ENCODE measurements around the gene EZH2. TPM values are rescaled to one million over a fixed set of nuclear protein-coding genes. Genes with fewer than 3 reads are reported as not detected.

EZH2 gene
- total RNA-seq, 1 donor from 2014 or later: 6.6 TPM

- H3K36me3 ChIP-seq (ENCODE audit: control insufficient read depth, insufficient read depth, low read length): no peaks in the 10 kb centered on the region
- H3K4me3 ChIP-seq (ENCODE audit: low read depth, low read length): no peak overlapping the region
- DNase-seq (ENCODE audit: low read depth): no peak
- FAIRE-seq: no peak
- TF ChIP-seq, protein P1, sequence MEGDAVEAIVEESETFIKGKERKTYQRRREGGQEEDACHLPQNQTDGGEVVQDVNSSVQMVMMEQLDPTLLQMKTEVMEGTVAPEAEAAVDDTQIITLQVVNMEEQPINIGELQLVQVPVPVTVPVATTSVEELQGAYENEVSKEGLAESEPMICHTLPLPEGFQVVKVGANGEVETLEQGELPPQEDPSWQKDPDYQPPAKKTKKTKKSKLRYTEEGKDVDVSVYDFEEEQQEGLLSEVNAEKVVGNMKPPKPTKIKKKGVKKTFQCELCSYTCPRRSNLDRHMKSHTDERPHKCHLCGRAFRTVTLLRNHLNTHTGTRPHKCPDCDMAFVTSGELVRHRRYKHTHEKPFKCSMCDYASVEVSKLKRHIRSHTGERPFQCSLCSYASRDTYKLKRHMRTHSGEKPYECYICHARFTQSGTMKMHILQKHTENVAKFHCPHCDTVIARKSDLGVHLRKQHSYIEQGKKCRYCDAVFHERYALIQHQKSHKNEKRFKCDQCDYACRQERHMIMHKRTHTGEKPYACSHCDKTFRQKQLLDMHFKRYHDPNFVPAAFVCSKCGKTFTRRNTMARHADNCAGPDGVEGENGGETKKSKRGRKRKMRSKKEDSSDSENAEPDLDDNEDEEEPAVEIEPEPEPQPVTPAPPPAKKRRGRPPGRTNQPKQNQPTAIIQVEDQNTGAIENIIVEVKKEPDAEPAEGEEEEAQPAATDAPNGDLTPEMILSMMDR (IDR thresholded peaks at IDR 0.05; ENCODE audit: insufficient read depth, low read length, severe bottlenecking): no peak
- H3K27me3 ChIP-seq (ENCODE audit: control insufficient read depth, insufficient read depth, low read length): no peaks in the 10 kb centered on the region
Observed at GRCh38 chr7:148877517-148877916, 6.6 kb downstream of the EZH2 start.

- Histone ChIP-seq H3K27me3 (ENCODE audit: control insufficient read depth, insufficient read depth, low read length) (no peaks in the 10 kb centered on the region), H3K36me3 (ENCODE audit: control insufficient read depth, insufficient read depth, low read length) (no peaks in the 10 kb centered on the region), H3K4me3 (ENCODE audit: low read depth, low read length) (no peak overlapping the region)
- TF ChIP-seq, protein P1 (IDR thresholded peaks at IDR 0.05; ENCODE audit: insufficient read depth, low read length, severe bottlenecking): no peak
- no peak for FAIRE-seq
- no peak for DNase-seq (ENCODE audit: low read depth)
Observed at GRCh38 chr7:148872188-148872587, 11.9 kb downstream of the EZH2 start.

DNA sequence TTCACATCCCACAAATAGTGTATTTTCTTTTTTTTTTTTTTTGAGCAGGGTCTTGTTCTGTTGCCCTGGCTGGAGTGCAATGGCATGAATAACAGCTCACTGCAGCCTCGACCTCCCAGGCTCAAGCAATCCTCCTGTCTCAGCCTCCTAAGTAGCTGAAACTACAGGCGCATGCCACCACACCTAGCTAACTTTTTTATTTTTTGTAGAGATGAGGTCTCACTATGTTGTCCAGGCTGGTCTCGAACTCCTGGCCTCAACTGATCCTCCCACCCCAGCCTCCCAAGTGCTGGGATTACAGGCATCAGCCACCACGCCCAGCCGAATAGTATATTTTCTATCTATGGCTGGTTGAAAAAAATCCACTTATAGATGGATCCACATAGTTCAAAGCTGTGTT lies 12.5 kb downstream of the EZH2 start:
- no peak for DNase-seq (ENCODE audit: low read depth)
- FAIRE-seq: no peak
- TF ChIP-seq, protein P1 (IDR thresholded peaks at IDR 0.05; ENCODE audit: insufficient read depth, low read length, severe bottlenecking): no peak
- Histone ChIP-seq H3K36me3 (ENCODE audit: control insufficient read depth, insufficient read depth, low read length) (no peaks in the 10 kb centered on the region), H3K4me3 (ENCODE audit: low read depth, low read length) (no peak overlapping the region), H3K27me3 (ENCODE audit: control insufficient read depth, insufficient read depth, low read length) (no peaks in the 10 kb centered on the region)

- Histone ChIP-seq H3K4me3 (ENCODE audit: low read depth, low read length) (no peak overlapping the region), H3K36me3 (ENCODE audit: control insufficient read depth, insufficient read depth, low read length) (no peaks in the 10 kb centered on the region), H3K27me3 (ENCODE audit: control insufficient read depth, insufficient read depth, low read length) (no peaks in the 10 kb centered on the region)
- TF ChIP-seq, protein P1 (IDR thresholded peaks at IDR 0.05; ENCODE audit: insufficient read depth, low read length, severe bottlenecking): no peak
- no peak for DNase-seq (ENCODE audit: low read depth)
- FAIRE-seq: no peak
Observed at GRCh38 chr7:148871030-148871429, 13.1 kb downstream of the EZH2 start.

DNA sequence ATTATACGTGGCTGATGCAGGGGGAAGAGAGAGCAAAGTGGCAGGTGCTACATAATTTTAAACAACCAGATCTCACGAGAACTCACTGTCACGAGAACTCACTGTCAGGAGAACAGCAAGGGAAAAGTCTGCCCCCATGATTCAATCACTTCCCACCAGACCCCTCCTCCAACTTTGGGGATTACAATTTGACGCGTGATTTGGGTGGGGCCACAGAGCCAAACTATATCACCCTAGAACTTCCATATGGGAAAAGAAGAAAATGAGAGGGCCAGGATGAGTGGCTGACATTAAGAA lies 15.8 kb downstream of the EZH2 start:
- DNase-seq (ENCODE audit: low read depth) (no peak), FAIRE-seq (no peak)
- Histone ChIP-seq H3K27me3 (ENCODE audit: control insufficient read depth, insufficient read depth, low read length) (no peaks in the 10 kb centered on the region), H3K4me3 (ENCODE audit: low read depth, low read length) (no peak overlapping the region), H3K36me3 (ENCODE audit: control insufficient read depth, insufficient read depth, low read length) (no peaks in the 10 kb centered on the region)
- TF ChIP-seq, protein P1 (IDR thresholded peaks at IDR 0.05; ENCODE audit: insufficient read depth, low read length, severe bottlenecking): no peak

GRCh38 chr7:148867596-148868377 lies 16.3 kb downstream of the EZH2 start:
- Histone ChIP-seq H3K36me3 (ENCODE audit: control insufficient read depth, insufficient read depth, low read length) (no peaks in the 10 kb centered on the region), H3K4me3 (ENCODE audit: low read depth, low read length) (no peak overlapping the region), H3K27me3 (ENCODE audit: control insufficient read depth, insufficient read depth, low read length) (no peaks in the 10 kb centered on the region)
- no peak for FAIRE-seq
- no peak for DNase-seq (ENCODE audit: low read depth)
- TF ChIP-seq, protein P1 (IDR thresholded peaks at IDR 0.05; ENCODE audit: insufficient read depth, low read length, severe bottlenecking): no peak
